Skeletal muscle satellite cell (primary cell): ENCODE data around the gene PPM1H.
"Not testable (repeated sequence)": the region's sequence is repeated elsewhere in the genome, so short reads cannot be mapped to it uniquely, and the experiment has no call there.

ENCODE experiments used
- H3K27me3 ChIP-seq: 2 replicates; pipeline ENCODE4 v1.7.0; 2013; ENCODE audit warnings: low read length; ENCODE audit not compliant: control insufficient read depth, insufficient read depth
- H3K36me3 ChIP-seq: 2 replicates; pipeline ENCODE4 v1.7.0; 2013; ENCODE audit warnings: mild to moderate bottlenecking, control low read depth, low read length; ENCODE audit not compliant: insufficient read depth
- H3K4me1 ChIP-seq: 2 replicates; pipeline ENCODE4 v1.7.0; 2013; ENCODE audit warnings: low read length; ENCODE audit not compliant: control insufficient read depth, insufficient read depth
- H3K4me2 ChIP-seq: 2 replicates; pipeline ENCODE4 v1.7.0; 2013; ENCODE audit warnings: mild to moderate bottlenecking, low read length
- H3K4me3 ChIP-seq: 2 replicates; pipeline ENCODE4 v1.7.0; 2013; ENCODE audit warnings: low read length
- H3K9ac ChIP-seq: 2 replicates; pipeline ENCODE4 v1.7.0; 2013; ENCODE audit warnings: mild to moderate bottlenecking, low read depth, low read length, moderate library complexity
- H3K9me3 ChIP-seq: replicated peaks from 2 replicates; pipeline ENCODE4 v1.7.0; 2013; ENCODE audit warnings: mild to moderate bottlenecking, control low read depth, low read length

Gene PPM1H

DNA sequence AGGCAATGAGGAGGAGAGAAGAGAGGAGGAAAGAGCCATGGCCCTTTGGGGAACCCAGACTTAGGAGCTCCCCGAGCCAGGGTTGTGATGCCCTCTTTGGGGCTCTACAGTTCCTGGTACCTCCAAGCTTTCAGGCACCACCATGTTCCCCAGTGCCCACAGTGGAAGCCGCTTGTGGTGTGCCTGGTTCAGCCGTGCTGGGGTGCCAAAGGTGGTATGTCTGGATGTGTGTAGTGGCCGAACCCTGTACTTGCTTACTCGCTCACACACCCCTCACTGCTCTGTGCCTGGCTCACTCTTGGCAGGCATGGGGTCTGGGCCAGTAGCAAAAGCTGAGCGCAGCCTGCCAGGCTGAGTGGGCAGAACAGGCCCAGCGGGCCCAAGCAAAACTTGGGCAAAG lies 257.6 kb downstream of the PPM1H start:
- Histone ChIP-seq H3K4me3 (no peak overlapping the region), H3K27me3 (no peaks in the 10 kb centered on the region), H3K4me2 (no peak overlapping the region), H3K36me3 (no peaks in the 10 kb centered on the region), H3K9ac (no peak overlapping the region), H3K4me1 (no peaks in the 10 kb centered on the region), H3K9me3 (no peaks in the 10 kb centered on the region)

DNA sequence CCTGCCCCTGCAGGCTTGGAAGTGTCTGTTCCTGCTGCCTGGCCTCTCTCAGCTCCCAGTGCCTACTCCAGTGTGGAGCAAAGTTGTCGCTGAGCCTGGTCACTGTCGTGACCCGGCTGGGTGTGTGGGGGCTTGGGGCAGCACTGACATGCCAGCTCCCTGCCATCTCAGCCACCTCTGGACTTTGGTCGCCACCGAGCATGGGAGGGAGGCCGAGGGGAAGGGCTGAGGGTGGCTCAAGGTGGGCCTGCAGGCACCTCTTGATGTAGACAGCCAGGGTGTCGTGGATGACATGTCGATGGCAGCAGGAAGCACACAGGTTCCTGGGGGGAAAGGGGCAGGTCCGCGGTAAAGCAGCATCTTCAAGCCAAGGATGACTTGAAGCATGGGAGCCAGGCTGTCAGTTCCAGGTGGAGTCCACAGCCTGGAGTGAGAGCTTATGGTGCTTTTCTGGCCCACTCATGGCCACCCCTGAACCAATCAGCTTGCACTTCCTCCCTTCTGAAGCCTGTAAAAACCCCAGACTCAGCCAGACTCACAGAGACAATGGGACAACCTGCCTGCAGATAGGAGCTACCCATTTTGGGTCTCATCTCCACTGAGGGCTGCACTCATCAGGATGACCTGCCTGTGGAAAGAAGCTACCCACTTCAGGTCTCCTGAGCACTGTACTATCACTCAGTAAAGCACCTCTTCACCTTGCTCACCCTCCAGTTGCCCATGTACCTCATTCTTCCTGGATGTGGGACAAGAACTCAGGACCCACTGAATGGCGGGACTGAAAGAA lies 258.2 kb downstream of the PPM1H start:
- Histone ChIP-seq H3K4me2 (no peak overlapping the region), H3K9me3 (no peaks in the 10 kb centered on the region), H3K36me3 (no peaks in the 10 kb centered on the region), H3K4me3 (no peak overlapping the region), H3K4me1 (no peaks in the 10 kb centered on the region), H3K9ac (no peak overlapping the region), H3K27me3 (no peaks in the 10 kb centered on the region)

DNA sequence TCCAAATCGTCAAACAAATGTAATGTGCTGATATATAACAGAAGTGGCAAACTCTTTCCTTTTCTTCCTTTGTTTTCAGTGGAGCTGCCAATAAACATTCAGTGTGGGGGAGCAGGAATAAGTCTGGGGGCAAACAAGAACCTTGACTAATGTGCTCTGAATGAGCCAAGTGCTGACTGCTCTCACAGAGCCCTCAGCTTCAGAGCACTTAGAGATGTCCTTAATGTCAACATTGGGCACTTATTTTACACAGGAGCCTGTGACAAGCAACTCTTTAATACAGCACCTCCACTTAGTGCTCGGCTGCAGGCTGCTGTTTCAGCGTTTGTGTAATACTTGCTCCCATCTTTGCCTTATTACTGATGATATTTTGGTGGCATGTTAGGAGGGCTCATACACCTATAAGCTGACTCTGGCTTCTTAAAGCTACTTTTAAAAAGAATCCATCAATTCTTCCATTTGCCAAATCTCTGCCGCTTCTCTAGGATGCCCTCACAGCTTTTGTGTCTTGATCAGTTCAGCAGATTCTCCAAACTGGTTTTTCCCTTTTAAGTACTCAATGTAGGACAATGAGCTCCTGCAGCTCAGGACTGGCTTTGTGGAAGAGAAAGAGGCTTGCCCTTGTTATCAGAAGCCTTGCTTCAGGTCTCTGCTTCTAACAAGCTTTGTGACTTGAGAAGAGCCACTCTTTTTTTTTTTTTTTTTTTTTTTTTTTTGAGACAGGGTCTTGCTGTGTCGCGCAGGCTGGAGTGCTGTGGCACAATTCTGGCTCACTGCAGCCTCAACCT lies 261.7 kb downstream of the PPM1H start:
- Histone ChIP-seq H3K9me3 (no peaks in the 10 kb centered on the region), H3K9ac (no peak overlapping the region), H3K4me1 (no peaks in the 10 kb centered on the region), H3K27me3 (no peaks in the 10 kb centered on the region), H3K4me2 (no peak overlapping the region), H3K36me3 (no peaks in the 10 kb centered on the region), H3K4me3 (no peak overlapping the region)

DNA sequence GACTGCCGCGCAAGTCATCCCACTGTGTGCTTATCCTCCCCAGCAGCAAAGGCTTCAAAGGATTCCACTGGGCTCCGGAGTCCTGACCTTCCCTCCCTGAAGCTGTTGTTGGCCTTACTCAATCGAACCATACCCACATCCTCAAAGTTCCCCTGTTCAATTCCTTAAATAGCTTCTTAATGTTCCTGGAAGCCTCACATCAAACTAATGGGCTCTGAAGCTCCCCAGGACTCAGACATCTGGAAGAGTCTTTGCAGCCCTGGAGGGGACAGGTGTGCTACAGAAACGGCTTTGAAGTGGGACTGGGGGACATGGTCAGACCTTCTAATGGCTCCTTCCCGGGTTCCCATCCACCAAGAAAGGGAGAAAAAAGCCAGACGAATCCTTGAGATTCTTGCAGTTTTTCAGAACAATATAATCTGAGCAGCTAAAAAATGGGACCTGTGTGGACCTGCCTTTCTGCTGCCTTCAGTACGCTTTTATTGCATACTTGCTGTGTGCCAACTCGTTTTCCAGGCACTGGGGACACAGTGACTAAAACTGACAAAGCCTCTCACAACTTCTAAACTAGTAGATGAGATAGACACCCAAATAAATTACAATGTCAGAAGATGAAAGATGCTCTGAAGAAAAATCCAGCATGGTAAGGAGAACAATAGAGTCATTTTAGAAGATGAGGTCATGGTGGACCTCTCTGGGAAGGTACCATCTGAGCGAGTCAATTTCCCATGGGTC lies 263.8 kb downstream of the PPM1H start:
- no peaks in the 10 kb centered on the region for H3K4me1 ChIP-seq
- H3K4me3 ChIP-seq, result no peak overlapping the region
- H3K9me3 ChIP-seq, result no peaks in the 10 kb centered on the region
- H3K9ac ChIP-seq, result no peak overlapping the region
- H3K27me3 ChIP-seq, result no peaks in the 10 kb centered on the region
- no peak overlapping the region for H3K4me2 ChIP-seq
- H3K36me3 ChIP-seq, result no peaks in the 10 kb centered on the region

DNA sequence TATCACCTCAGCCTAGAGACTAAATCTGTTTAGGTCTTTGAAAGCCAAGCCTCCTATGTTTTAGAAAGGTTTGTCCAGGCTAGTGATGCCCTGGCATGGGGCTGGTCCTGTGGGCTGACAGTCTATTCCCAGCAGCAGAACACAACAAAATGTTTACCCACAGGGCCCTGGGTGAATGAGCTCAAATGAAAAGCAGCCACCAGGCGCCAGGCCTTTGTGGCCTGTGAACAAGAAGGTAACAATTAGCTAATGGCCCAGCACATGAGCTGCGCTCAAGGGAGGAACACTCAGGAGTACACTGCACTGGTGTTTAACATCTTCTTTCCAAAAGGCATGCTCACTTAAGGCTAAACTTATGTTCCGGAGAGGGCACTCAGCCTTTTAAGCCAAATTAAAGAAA lies 266.2 kb downstream of the PPM1H start:
- no peak overlapping the region for H3K4me2 ChIP-seq
- H3K4me3 ChIP-seq, result no peak overlapping the region
- H3K27me3 ChIP-seq, result no peaks in the 10 kb centered on the region

DNA sequence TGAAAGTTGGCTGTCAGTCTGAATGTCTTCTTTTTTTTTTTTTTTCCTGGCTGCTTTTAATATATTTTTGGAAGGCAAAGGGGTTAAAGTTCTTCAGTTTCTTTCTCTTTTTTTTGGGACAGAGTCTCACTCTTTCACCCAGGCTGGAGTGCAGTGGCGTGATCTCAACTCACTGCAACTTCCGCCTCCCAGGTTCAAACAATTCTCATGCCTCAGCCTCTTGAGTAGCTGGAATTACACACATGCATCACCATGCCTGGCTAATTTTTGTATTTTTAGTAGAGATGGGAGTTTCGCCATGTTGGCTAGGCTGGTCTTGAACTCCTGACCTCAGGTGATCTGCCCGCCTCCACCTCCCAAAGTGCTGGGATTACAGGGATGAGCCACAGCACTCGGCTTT lies 270.0 kb downstream of the PPM1H start:
- H3K4me1 ChIP-seq, H3K4me3 ChIP-seq, H3K27me3 ChIP-seq, H3K9ac ChIP-seq, H3K4me2 ChIP-seq, H3K9me3 ChIP-seq, H3K36me3 ChIP-seq: not testable (repeated sequence)

More for the DNA sequence above, 266.2 kb downstream of the PPM1H start:
- Histone ChIP-seq H3K36me3 (no peaks in the 10 kb centered on the region), H3K9ac (no peak overlapping the region), H3K9me3 (no peaks in the 10 kb centered on the region), H3K4me1 (no peaks in the 10 kb centered on the region)

DNA sequence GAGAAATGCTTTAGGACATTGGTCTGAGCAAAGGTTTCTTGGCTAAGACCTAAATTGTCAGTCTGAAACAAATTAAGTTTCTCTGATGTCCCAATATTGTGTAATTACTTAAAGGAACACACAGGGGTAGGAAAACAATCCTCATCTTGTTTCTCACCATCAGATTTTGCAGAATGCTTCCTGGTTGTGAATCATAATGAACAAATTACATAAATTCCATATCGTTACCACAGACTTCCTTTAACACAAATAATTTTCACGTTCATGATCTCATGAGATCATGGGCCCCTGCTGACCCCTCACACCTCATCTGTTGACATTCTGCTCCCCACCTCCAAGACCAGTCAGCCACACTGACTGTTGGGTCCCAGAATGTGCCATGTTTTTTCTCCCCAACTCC lies 274.2 kb downstream of the PPM1H start:
- Histone ChIP-seq H3K9me3 (no peaks in the 10 kb centered on the region), H3K4me1 (peaks cover 14% of the 10 kb centered on the region), H3K9ac (no peak overlapping the region), H3K27me3 (no peaks in the 10 kb centered on the region), H3K36me3 (no peaks in the 10 kb centered on the region), H3K4me2 (no peak overlapping the region), H3K4me3 (no peak overlapping the region)

DNA sequence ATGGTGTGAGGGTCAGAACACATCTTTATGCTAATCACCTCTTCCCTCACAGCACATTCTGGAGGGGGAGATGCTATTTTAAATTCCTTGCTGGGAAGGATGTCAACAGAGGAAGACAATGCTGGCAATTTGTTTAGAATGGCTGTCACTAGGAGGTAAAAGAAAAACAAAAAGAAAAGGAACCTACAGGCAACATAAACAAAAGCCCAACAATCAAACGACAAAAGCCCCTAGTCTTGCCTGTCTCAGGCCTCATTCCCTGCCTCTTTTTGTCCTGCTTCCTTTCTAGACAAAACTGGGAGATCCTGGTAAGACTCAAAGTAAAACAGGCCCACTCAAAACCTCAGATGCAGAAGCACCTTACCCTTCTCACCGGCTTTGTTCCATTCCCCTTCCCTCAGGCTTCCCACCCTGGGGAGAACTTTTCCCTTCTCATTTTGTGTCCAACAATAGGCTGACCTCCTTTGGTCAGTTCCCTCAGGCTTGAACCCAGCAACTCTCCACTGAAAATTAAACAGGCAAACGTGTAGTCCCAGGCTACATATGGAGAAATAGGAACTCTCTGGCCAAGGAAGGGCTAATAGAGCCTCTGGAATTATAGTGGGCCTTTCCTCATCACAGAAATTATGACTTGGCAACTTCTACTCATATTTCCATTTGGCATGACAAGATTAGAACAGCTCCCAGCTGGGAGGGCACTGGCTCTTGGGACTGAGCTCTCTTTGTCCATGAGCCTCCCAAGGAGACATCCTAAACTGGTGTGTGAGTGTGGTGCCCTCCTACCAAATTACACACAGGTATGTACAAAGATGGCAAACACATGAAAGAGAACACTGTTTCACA lies 275.3 kb downstream of the PPM1H start:
- Histone ChIP-seq H3K27me3 (no peaks in the 10 kb centered on the region), H3K4me1 (peaks cover 14% of the 10 kb centered on the region), H3K4me2 (no peak overlapping the region), H3K9me3 (no peaks in the 10 kb centered on the region), H3K4me3 (no peak overlapping the region), H3K9ac (no peak overlapping the region), H3K36me3 (no peaks in the 10 kb centered on the region)

DNA sequence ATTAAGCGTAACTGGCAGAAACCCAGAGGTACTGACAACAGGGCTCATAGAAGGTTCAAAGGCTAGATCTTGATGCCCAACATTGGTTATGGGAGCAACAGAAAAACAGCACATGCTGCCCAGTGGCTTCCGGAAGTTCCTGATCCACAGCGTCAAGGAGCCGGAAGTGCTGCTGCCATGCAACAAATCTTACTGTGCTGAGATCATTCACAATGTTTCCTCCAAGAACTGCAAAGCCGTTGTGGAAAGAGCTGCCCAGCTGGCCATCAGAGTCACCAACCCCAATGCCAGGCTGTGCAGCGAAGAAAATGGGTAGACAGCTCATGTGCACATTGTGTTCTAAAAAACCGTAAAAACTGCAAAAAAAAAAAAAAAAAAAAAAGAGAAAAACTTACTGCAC lies 276.0 kb downstream of the PPM1H start:
- Histone ChIP-seq H3K4me1 (peaks cover 14% of the 10 kb centered on the region), H3K4me2 (no peak overlapping the region), H3K9ac (no peak overlapping the region), H3K36me3 (no peaks in the 10 kb centered on the region), H3K4me3 (no peak overlapping the region), H3K27me3 (no peaks in the 10 kb centered on the region), H3K9me3 (no peaks in the 10 kb centered on the region)

DNA sequence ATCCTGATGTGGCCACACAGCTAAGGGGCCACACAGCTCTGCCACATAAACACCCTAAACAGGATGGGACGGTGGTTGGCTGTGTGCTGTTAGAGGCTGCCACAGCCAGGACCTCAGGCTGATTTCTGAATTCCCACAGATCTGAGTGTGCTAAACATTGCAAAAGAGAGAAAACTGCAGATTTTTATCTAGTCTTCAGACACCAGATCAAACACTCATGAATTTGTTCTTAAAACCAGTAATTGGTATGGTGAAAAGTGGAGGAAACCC lies 277.7 kb downstream of the PPM1H start:
- no peak overlapping the region for H3K4me2 ChIP-seq
- H3K9me3 ChIP-seq, result no peaks in the 10 kb centered on the region
- no peaks in the 10 kb centered on the region for H3K27me3 ChIP-seq
- no peak overlapping the region for H3K9ac ChIP-seq
- H3K4me3 ChIP-seq, result no peak overlapping the region
- H3K4me1 ChIP-seq, result peaks cover 14% of the 10 kb centered on the region
- no peaks in the 10 kb centered on the region for H3K36me3 ChIP-seq
